ENCODE measurements around the gene ORAI3. TPM values are rescaled to one million over a fixed set of nuclear protein-coding genes. Genes with fewer than 3 reads are reported as not detected.

Gene ORAI3
- total and polyA plus RNA-seq, 2 of the 13 experiments (the other 11 are each of a cell fraction or from before 2014, with no cell fraction given): 11.4 to 32.0 TPM

DNA sequence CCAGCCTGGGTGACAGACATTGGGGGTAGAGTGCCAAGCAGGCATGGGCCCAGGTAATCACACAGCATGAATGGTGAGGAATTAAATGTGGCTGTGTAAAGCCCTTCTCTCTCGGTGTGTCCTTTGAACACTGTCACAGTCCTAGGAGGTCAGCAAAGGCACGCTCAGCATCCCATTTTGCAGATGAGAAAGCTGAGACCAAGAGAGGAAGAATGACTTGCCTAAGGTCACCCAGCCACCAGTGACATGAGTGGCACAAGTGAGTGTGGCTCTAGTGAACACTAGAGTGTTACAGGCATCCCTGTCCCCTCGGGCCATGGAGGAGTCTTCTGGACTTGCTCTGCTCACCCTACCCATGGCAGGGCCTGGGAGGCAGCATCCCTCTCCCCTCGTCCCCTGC is 41.8 kb upstream of the ORAI3 start (continued):
- TF ChIP-seq ZHX2 (IDR thresholded peaks at IDR 0.05; ENCODE audit: low read depth) (no peak), ZHX2 (CRISPR knock-in tag; IDR thresholded peaks at IDR 0.05; ENCODE audit: borderline replicate concordance) (no peak), MED8 (CRISPR knock-in tag; IDR thresholded peaks at IDR 0.05; ENCODE audit: insufficient replicate concordance) (no peak), ZNF543 (CRISPR knock-in tag; IDR thresholded peaks at IDR 0.05) (no peak), ZC3H13 (CRISPR knock-in tag; IDR thresholded peaks at IDR 0.05) (no peak), SUZ12 (IDR thresholded peaks at IDR 0.05; ENCODE audit: low read depth, low read length) (no peak), KLF11 (CRISPR knock-in tag; IDR thresholded peaks at IDR 0.05) (no peak), ZSCAN9 (CRISPR knock-in tag; IDR thresholded peaks at IDR 0.05; ENCODE audit: borderline replicate concordance) (no peak), ZBTB21 (CRISPR knock-in tag; IDR thresholded peaks at IDR 0.05) (no peak)
